ENCODE results near the gene FHIT. TPM values are rescaled to one million over a fixed set of nuclear protein-coding genes. Genes with fewer than 3 reads are reported as not detected.

The FHIT gene
- polyA plus RNA-seq, 1 experiment = 0.11 TPM

DNA sequence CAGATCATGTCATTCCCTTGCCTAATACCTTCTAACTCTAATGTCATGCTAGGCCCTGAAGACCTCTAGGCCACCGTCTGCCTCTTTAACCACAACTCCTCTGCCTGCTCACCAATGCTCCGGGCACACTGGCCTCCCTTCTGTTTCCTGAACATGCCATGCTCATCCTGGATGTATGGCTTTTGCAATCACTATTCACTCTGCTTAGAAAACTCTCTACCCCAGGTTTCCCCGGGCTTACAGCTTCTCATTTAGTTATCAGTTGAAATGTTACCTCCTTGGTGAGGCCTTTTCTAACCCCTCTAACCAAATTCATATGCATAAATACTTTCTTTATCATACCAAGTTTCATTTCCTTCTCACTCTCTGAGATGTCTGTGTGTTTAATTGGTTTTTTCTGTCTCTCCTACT lies 1473.6 kb downstream of the FHIT start:
- CTCF ChIA-PET = interaction anchor here (1.7 to 2.0 kb wide), 2 partner anchors 80 kb away, joined by 4 to 6 read pairs; no protein-coding TSS in a partner anchor
- DNase-seq (ENCODE audit: low read depth) = no peak
- POLR2A ChIA-PET = no interaction called here
- no peaks in the 10 kb centered on the region for H3K36me3 ChIP-seq (ENCODE audit: control insufficient read depth, insufficient read depth, low read length)
- TF ChIP-seq, protein P1, sequence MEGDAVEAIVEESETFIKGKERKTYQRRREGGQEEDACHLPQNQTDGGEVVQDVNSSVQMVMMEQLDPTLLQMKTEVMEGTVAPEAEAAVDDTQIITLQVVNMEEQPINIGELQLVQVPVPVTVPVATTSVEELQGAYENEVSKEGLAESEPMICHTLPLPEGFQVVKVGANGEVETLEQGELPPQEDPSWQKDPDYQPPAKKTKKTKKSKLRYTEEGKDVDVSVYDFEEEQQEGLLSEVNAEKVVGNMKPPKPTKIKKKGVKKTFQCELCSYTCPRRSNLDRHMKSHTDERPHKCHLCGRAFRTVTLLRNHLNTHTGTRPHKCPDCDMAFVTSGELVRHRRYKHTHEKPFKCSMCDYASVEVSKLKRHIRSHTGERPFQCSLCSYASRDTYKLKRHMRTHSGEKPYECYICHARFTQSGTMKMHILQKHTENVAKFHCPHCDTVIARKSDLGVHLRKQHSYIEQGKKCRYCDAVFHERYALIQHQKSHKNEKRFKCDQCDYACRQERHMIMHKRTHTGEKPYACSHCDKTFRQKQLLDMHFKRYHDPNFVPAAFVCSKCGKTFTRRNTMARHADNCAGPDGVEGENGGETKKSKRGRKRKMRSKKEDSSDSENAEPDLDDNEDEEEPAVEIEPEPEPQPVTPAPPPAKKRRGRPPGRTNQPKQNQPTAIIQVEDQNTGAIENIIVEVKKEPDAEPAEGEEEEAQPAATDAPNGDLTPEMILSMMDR (IDR thresholded peaks at IDR 0.05; ENCODE audit: insufficient read depth, low read depth, low read length) = no peak
- H3K4me3 ChIP-seq (ENCODE audit: low read depth, low read length) = no peak overlapping the region
- no peaks in the 10 kb centered on the region for H3K27me3 ChIP-seq (ENCODE audit: control insufficient read depth, insufficient read depth, low read length)

DNA sequence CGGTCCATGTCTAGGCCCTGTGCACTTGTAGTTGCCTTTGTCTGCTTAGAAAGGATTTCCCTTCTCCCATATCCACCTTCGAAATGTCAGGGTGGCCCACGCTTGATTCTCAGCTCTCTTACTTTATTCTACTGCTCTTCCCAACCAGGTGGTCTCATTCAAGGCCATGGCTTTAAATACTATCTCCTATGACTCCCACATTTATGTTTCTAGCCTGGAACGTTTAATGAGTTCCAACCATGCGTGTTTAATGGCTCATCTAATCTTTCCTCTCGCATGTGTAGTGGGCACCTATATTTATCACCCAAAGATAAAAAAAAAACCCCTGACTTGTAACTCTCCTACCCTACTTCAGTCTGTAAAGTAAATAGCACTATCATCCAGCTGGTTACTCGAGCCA lies 1474.2 kb downstream of the FHIT start:
- Histone ChIP-seq H3K27me3 (ENCODE audit: control insufficient read depth, insufficient read depth, low read length) (no peaks in the 10 kb centered on the region), H3K4me3 (ENCODE audit: low read depth, low read length) (no peak overlapping the region), H3K36me3 (ENCODE audit: control insufficient read depth, insufficient read depth, low read length) (no peaks in the 10 kb centered on the region)
- DNase-seq (ENCODE audit: low read depth) = no peak
- POLR2A ChIA-PET = no interaction called here
- TF ChIP-seq, protein P1 (IDR thresholded peaks at IDR 0.05; ENCODE audit: insufficient read depth, low read depth, low read length) = no peak
- CTCF ChIA-PET = interaction anchor here (2.0 kb wide), 1 partner anchor 81 kb away, joined by 6 read pairs; no protein-coding TSS in a partner anchor

DNA sequence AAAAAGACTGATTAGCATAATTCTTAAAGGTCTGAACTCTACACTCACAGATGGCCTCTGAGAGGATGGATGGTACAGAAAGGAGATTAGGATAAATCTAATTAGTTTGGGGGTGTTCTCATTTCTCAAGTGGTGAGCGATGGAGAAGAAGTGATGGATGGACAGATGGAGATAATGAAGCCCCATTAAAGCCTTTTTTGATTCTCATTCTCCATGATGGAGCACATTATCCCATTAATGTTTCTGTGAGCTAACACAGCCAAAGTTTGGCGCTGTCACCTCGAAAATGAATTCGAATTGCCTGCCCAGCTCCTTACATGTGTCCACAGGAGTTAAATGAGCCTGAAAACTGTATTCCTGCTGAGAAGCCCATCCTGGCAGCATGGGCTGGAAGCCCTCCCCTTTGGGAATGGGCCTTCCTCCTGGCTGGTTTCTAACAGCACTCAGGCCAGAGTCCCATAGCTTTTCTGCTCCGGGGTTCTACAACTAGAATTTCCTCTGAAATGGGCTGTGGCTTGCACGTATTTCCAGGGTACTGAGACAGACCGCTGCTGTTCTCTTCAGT lies 1475.4 kb downstream of the FHIT start:
- CTCF ChIA-PET = interaction anchor here (0.5 to 2.0 kb wide), 3 partner anchors 12 to 111 kb away, joined by 3 to 6 read pairs (median 6); no protein-coding TSS in a partner anchor
- H3K4me3 ChIP-seq (ENCODE audit: low read depth, low read length) = no peak overlapping the region
- H3K27me3 ChIP-seq (ENCODE audit: control insufficient read depth, insufficient read depth, low read length) = no peaks in the 10 kb centered on the region
- TF ChIP-seq, protein P1 (IDR thresholded peaks at IDR 0.05; ENCODE audit: insufficient read depth, low read depth, low read length) = no peak
- no peaks in the 10 kb centered on the region for H3K36me3 ChIP-seq (ENCODE audit: control insufficient read depth, insufficient read depth, low read length)
- POLR2A ChIA-PET = no interaction called here
- no peak for DNase-seq (ENCODE audit: low read depth)

DNA sequence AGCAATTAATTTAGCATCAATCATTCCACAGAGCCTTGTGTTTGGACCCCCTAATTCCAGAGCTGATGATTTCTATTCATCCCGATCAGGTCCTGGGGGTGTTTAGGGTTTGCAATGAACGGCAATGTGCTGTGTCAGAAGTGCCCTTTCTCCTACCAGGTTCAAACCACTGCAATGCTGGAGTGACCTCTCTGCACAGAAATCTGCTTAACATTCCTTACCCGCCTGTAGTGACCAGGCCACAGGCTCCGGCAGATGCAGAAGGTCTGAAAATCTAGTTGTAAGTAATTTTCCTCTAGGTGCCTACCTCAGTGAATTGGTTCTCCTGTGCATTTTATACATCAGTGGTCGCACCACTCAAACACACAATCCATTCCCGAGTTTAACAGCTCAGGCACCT lies 1476.1 kb downstream of the FHIT start:
- CTCF ChIA-PET = interaction anchor here (1.4 to 1.6 kb wide), 3 partner anchors 13 to 265 kb away, joined by 3 to 6 read pairs (median 4); no protein-coding TSS in a partner anchor
- Histone ChIP-seq H3K4me3 (ENCODE audit: low read depth, low read length) (no peak overlapping the region), H3K27me3 (ENCODE audit: control insufficient read depth, insufficient read depth, low read length) (no peaks in the 10 kb centered on the region), H3K36me3 (ENCODE audit: control insufficient read depth, insufficient read depth, low read length) (no peaks in the 10 kb centered on the region)
- TF ChIP-seq, protein P1 (IDR thresholded peaks at IDR 0.05; ENCODE audit: insufficient read depth, low read depth, low read length) = no peak
- no peak for DNase-seq (ENCODE audit: low read depth)
- POLR2A ChIA-PET = no interaction called here

DNA sequence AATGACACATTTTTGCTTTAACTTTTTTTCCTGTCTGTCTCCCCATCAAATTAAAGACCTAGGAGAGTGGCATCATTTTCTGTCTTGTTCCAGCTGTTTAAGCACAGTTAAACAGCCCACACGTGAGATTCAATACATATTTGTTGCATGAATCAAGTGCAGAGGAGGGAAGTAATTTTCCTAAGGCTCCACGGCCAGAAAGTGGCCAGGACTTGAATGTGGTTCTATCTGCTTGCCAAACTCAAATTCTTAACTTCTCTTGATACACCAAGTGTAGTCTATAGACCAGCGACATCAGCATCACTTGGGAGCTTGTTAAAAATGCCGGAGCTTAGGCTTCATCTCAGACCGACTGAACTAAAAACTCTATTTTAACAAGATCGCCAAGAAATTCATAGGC lies 1476.6 kb downstream of the FHIT start:
- peak; percentile 85 for DNase-seq (ENCODE audit: low read depth)
- H3K27me3 ChIP-seq (ENCODE audit: control insufficient read depth, insufficient read depth, low read length) = no peaks in the 10 kb centered on the region
- POLR2A ChIA-PET = interaction anchor here (0.5 to 1.0 kb wide), 2 partner anchors 9 to 238 kb away, joined by 3 read pairs; no protein-coding TSS in a partner anchor
- CTCF ChIA-PET = interaction anchor here (1.1 to 1.6 kb wide), 4 partner anchors 13 to 264 kb away, joined by 3 to 6 read pairs (median 4); no protein-coding TSS in a partner anchor
- no peaks in the 10 kb centered on the region for H3K36me3 ChIP-seq (ENCODE audit: control insufficient read depth, insufficient read depth, low read length)
- TF ChIP-seq, protein P1 (IDR thresholded peaks at IDR 0.05; ENCODE audit: insufficient read depth, low read depth, low read length) = no peak
- H3K4me3 ChIP-seq (ENCODE audit: low read depth, low read length) = no peak overlapping the region

All from BJ (cell line).